Measurements from ENCODE around the gene ASCL5.

Gene ASCL5

DNA sequence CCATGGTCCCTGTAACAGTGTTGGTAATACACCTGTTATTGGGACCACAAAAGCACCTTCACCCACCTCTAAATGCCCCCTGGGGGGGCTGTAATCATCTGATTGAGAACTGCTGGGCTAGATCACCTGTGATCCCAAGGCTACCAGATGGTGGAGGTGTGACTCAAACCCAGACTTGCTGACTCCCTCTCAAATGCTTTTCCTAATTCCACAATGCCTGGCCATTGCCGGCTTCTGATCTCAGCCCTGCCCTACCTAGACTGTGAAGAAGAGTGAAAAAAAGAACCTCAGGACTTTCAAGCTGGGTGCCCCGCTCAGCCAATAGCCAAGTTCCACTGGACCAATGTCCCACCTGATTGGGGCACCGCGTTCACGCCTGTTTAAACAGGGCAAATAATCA is 17.7 kb upstream of the ASCL5 start:
- no peak for DNase-seq (ENCODE audit: low spot score)
- TF ChIP-seq CTCF (IDR thresholded peaks at IDR 0.05; ENCODE audit: extremely low read depth, insufficient read depth, missing control alignments): no peak
- in situ Hi-C loops (cut with MboI; ENCODE audit: low pct_unique_long_range_greater_than_20kb, low sequenced_read_pairs, unreplicated experiment): no loop called here

GRCh38 chr1:201143726-201144635 is 17.0 kb upstream of the ASCL5 start:
- no peak for DNase-seq (ENCODE audit: low spot score)
- no peak for TF ChIP-seq CTCF (IDR thresholded peaks at IDR 0.05; ENCODE audit: extremely low read depth, insufficient read depth, missing control alignments)
- in situ Hi-C loops (cut with MboI; ENCODE audit: low pct_unique_long_range_greater_than_20kb, low sequenced_read_pairs, unreplicated experiment): no loop called here

GRCh38 chr1:201142849-201143725 is 16.1 kb upstream of the ASCL5 start:
- in situ Hi-C loops (cut with MboI; ENCODE audit: low pct_unique_long_range_greater_than_20kb, low sequenced_read_pairs, unreplicated experiment): no loop called here

DNA sequence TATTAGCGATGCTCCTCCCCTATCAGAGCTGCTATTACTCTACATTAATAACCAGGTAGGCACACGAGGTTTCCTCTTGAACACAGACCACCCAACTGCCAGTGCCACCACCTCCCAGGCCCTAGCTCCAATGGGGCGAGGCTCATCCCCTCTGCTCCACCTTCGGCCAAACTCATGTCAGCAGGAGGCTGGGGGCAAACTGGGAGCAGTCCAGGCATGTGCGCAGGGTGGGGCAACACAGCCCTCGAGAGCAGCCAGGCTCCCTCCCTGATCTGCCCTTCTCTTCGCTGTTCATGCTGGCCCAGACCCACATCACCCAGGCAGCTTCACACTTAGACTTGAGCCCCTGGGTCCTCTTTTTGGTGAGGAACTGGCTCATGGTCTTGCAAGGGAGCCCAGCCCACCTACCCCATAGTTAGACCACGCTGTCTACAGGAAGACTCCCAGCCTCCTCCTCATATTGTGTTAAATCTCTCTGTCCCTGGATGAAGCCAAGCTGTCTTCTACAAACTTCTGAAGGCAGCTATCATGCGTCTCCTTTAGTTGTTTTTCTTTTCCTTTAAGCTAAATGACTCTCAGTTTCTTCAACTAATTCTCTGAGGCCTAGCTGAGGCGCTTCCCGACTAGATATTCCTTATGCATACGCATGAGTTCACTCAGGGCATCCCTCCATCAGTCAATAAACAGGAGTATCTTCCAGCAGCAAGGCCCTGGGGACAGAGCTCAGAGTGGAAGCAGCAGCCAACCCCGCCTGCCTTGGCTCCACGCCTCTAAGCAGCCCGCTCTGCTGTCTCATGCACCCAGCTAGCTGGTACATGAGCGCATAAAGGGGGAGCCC is 15.2 kb upstream of the ASCL5 start:
- TF ChIP-seq CTCF (IDR thresholded peaks at IDR 0.05; ENCODE audit: extremely low read depth, insufficient read depth, missing control alignments): no peak
- no peak for DNase-seq (ENCODE audit: low spot score)
- in situ Hi-C loops (cut with MboI; ENCODE audit: low pct_unique_long_range_greater_than_20kb, low sequenced_read_pairs, unreplicated experiment): no loop called here

More at GRCh38 chr1:201142849-201143725, 16.1 kb upstream of the ASCL5 start:
- DNase-seq (ENCODE audit: low spot score): no peak
- TF ChIP-seq CTCF (IDR thresholded peaks at IDR 0.05; ENCODE audit: extremely low read depth, insufficient read depth, missing control alignments): no peak

DNA sequence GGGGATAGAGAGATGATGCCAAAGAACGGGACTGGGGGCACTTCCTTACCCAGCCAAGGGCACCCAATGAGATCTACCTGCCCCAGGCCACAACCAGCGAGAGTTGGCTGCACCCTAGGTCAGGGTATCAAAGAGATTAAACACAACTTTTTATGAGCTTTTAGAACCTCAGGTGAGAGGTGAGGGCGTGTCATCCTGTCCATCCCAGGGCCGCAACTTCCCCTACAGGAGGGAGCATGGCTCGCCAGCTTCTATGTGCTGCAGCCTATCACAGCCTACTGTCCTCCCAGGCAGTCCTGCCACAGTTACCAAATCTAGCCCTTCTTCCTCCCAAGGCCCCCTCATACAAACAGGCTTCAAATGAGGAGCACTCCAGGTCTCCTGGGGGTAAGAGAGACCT is 14.4 kb upstream of the ASCL5 start:
- DNase-seq (ENCODE audit: low spot score): no peak
- in situ Hi-C loops (cut with MboI; ENCODE audit: low pct_unique_long_range_greater_than_20kb, low sequenced_read_pairs, unreplicated experiment): no loop called here
- no peak for TF ChIP-seq CTCF (IDR thresholded peaks at IDR 0.05; ENCODE audit: extremely low read depth, insufficient read depth, missing control alignments)

DNA sequence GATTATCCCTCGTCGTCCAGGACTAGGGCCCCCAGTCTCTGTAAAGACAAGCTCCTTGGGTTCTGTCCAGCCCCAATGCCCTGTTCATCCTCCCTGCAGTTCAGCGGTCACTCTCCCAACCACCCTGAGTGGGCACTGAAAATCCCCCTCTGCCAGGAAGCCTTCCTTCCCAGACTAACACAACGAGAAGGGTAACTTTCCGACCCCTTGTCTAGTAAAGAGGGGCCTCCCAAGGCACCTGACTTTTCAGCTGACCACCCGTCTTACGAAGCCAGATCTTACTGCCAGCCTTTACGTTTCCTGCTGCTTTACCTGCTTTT is 13.9 kb upstream of the ASCL5 start:
- in situ Hi-C loops (cut with MboI; ENCODE audit: low pct_unique_long_range_greater_than_20kb, low sequenced_read_pairs, unreplicated experiment): no loop called here
- DNase-seq (ENCODE audit: low spot score): no peak
- TF ChIP-seq CTCF (IDR thresholded peaks at IDR 0.05; ENCODE audit: extremely low read depth, insufficient read depth, missing control alignments): no peak

All from GM13977 (cell line).